Measurements from ENCODE around the gene EIF2S2. TPM values are rescaled to one million over a fixed set of nuclear protein-coding genes. Genes with fewer than 3 reads are reported as not detected.

The EIF2S2 gene
- total and polyA plus RNA-seq, 2 donors (not counting 1 experiment from before 2014, with no cell fraction given) = 11.3 to 26.4 TPM

DNA sequence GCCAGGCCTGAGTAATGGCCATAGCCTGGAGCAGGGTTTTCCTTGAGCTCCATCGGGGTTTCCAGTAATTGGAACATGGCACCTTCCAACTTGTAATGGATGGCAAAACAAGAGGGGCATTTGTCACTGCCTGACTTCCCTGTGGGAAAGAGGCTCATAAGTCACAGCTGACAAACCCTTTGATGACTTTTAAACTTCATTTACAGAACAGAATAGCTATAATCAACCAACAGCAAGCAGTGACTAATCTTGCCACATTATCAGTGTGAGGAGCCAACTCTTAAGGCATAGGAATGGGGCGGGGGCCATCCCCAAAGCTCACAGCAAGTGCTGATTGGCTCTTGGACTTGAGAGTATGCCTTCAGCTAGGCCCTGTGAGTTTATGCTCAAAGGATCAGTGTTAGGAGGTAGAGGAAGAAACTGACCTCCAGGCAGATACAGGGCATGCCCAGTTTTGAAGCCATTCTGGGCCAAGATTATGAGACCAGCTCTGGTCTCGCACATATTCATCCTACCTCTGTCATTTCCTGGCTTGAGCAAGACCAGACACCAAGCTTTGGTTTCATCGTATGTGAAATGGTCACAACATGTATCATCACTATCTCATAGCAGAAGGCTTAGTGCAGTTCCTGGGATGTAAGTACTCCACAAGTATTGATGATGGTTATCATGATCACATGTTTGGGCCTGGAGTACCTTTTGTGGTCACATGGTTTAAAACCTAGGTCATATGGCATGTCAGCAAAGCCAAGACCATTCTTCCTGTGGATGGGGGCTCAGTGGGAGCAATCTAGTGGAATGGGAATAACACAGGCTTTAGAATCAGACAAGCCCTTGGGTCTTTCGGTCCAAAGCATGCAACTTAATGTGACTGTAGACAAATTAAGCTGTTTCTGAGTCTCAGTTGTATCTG is 49.2 kb downstream of the EIF2S2 start:
- Histone ChIP-seq H3K9ac (ENCODE audit: low read length) (no peak overlapping the region), H3K4me2 (replicated peaks; ENCODE audit: low read depth, low read length, poor library complexity, severe bottlenecking) (no peak overlapping the region), H3K4me3 (ENCODE audit: control extremely low read depth in 1 of 5, extremely low read depth in 1 of 5, insufficient read depth in 1 of 5, low read depth in 2 of 5, low read length in 4 of 5) (no peak overlapping the region), H2AFZ (ENCODE audit: insufficient read depth, low read depth, low read length, poor library complexity, severe bottlenecking) (no peak overlapping the region), H3K9me3 (ENCODE audit: control extremely low read depth in 1 of 3, control insufficient read depth in 2 of 3, insufficient read depth in 1 of 3, low read length in 2 of 3) (no peaks in the 10 kb centered on the region), H4K20me1 (ENCODE audit: control insufficient read depth, insufficient read depth, low read length, poor library complexity, severe bottlenecking) (peaks cover 80% of the 10 kb centered on the region), H3K36me3 (replicated peaks in 1 of 2; ENCODE audit: control extremely low read depth in 1 of 2, control insufficient read depth in 1 of 2, extremely low read depth in 1 of 2, insufficient read depth in 2 of 2, low read length in 1 of 2) (peaks cover 0 to 47% of the 10 kb centered on the region in 2 experiments), H3K27me3 (replicated peaks in 1 of 4; ENCODE audit: control extremely low read depth in 1 of 4, control insufficient read depth in 3 of 4, insufficient read depth in 4 of 4, low read length in 3 of 4) (no peaks in the 10 kb centered on the region), H3K4me1 (ENCODE audit: control insufficient read depth in 2 of 2, insufficient read depth in 2 of 2, low read length in 2 of 2) (peaks cover 16% of the 10 kb centered on the region in 2 donors), H3K79me2 (ENCODE audit: control insufficient read depth, insufficient read depth, low read length) (peaks cover 78% of the 10 kb centered on the region), H3K27ac (ENCODE audit: low read length in 2 of 2) (no peak overlapping the region)
- no peak overlapping the region for H3K27ac Mint-ChIP-seq
- DNase-seq (no peak), ATAC-seq (ENCODE audit: low read depth) (no peak)
- no peaks in the 10 kb centered on the region for H3K9me3 Mint-ChIP-seq (ENCODE audit: insufficient read depth)
- CTCF ChIA-PET = interaction anchor here (9.9 kb wide), 1 partner anchor 146 kb away, joined by 139 read pairs; no protein-coding TSS in a partner anchor
- POLR2A ChIA-PET = no interaction called here
- WGBS (ENCODE audit: insufficient coverage) = 96% methylated on average over 4 of the region's 5 CpGs
- H3K4me3 Mint-ChIP-seq = no peak overlapping the region
- peaks cover 36% of the 10 kb centered on the region for H3K4me1 Mint-ChIP-seq
- no peaks in the 10 kb centered on the region for H3K27me3 Mint-ChIP-seq
- TF ChIP-seq, protein P1, sequence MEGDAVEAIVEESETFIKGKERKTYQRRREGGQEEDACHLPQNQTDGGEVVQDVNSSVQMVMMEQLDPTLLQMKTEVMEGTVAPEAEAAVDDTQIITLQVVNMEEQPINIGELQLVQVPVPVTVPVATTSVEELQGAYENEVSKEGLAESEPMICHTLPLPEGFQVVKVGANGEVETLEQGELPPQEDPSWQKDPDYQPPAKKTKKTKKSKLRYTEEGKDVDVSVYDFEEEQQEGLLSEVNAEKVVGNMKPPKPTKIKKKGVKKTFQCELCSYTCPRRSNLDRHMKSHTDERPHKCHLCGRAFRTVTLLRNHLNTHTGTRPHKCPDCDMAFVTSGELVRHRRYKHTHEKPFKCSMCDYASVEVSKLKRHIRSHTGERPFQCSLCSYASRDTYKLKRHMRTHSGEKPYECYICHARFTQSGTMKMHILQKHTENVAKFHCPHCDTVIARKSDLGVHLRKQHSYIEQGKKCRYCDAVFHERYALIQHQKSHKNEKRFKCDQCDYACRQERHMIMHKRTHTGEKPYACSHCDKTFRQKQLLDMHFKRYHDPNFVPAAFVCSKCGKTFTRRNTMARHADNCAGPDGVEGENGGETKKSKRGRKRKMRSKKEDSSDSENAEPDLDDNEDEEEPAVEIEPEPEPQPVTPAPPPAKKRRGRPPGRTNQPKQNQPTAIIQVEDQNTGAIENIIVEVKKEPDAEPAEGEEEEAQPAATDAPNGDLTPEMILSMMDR (IDR thresholded peaks at IDR 0.05) = no peak
- no peak for TF ChIP-seq EZH2 (IDR thresholded peaks at IDR 0.05; ENCODE audit: borderline replicate concordance, insufficient read depth, low read depth, low read length, poor library complexity, severe bottlenecking)
- intact Hi-C loops (cut with micrococcal nuclease) = no loop called here

DNA sequence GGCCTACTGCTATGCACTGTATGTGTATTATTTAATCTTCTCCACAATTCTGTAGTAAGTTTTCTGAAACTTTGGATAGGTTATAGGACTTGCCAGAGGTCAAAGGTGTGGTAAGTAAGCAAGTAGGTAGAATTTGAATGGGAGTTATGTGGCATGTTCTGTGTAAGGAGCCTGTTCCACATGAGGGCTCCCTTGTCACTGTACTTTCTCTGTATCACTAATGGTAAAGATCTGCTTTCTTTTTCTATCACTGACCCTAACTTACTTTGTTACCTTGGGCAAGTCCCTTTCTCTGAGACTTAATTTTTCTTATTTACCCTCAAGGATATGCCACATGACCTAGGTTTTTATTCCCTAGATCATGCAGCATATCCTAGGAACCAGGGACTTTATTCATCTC is 50.3 kb downstream of the EIF2S2 start:
- CTCF ChIA-PET = no interaction called here
- H3K9me3 Mint-ChIP-seq (ENCODE audit: insufficient read depth) = no peaks in the 10 kb centered on the region
- peaks cover 82% of the 10 kb centered on the region for H3K79me2 ChIP-seq (ENCODE audit: control insufficient read depth, insufficient read depth, low read length)
- peak overlapping the region in 1 of 2 donors; percentile 15 for H3K27ac ChIP-seq (ENCODE audit: low read length in 2 of 2)
- H3K4me1 ChIP-seq (ENCODE audit: control insufficient read depth in 2 of 2, insufficient read depth in 2 of 2, low read length in 2 of 2) = peaks cover 18% of the 10 kb centered on the region in 2 donors
- POLR2A ChIA-PET = no interaction called here
- H3K36me3 ChIP-seq (replicated peaks in 1 of 2; ENCODE audit: control extremely low read depth in 1 of 2, control insufficient read depth in 1 of 2, extremely low read depth in 1 of 2, insufficient read depth in 2 of 2, low read length in 1 of 2) = peaks cover 0 to 47% of the 10 kb centered on the region in 2 experiments
- no peak overlapping the region for H3K9ac ChIP-seq (ENCODE audit: low read length)
- TF ChIP-seq EZH2 (IDR thresholded peaks at IDR 0.05; ENCODE audit: borderline replicate concordance, insufficient read depth, low read depth, low read length, poor library complexity, severe bottlenecking) = no peak
- no peaks in the 10 kb centered on the region for H3K9me3 ChIP-seq (ENCODE audit: control extremely low read depth in 1 of 3, control insufficient read depth in 2 of 3, insufficient read depth in 1 of 3, low read length in 2 of 3)
- H2AFZ ChIP-seq (ENCODE audit: insufficient read depth, low read depth, low read length, poor library complexity, severe bottlenecking) = no peak overlapping the region
- ATAC-seq (ENCODE audit: low read depth) (no peak), DNase-seq (no peak)
- H3K27me3 Mint-ChIP-seq = no peaks in the 10 kb centered on the region
- H3K27ac Mint-ChIP-seq = peak overlapping the region; percentile 12
- H3K4me3 ChIP-seq (ENCODE audit: control extremely low read depth in 1 of 5, extremely low read depth in 1 of 5, insufficient read depth in 1 of 5, low read depth in 2 of 5, low read length in 4 of 5) = no peak overlapping the region
- no peak overlapping the region for H3K4me3 Mint-ChIP-seq
- H3K27me3 ChIP-seq (replicated peaks in 1 of 4; ENCODE audit: control extremely low read depth in 1 of 4, control insufficient read depth in 3 of 4, insufficient read depth in 4 of 4, low read length in 3 of 4) = no peaks in the 10 kb centered on the region
- intact Hi-C loops (cut with micrococcal nuclease) = no loop called here
- no peak overlapping the region for H3K4me2 ChIP-seq (replicated peaks; ENCODE audit: low read depth, low read length, poor library complexity, severe bottlenecking)
- H3K4me1 Mint-ChIP-seq = peaks cover 40% of the 10 kb centered on the region
- H4K20me1 ChIP-seq (ENCODE audit: control insufficient read depth, insufficient read depth, low read length, poor library complexity, severe bottlenecking) = peaks cover 83% of the 10 kb centered on the region
